Small intestine (tissue), 7 donors: ENCODE measurements around the gene CCDC88A. TPM values are rescaled to one million over a fixed set of nuclear protein-coding genes. Genes with fewer than 3 reads are reported as not detected.
"Not testable (repeated sequence)": the region's sequence is repeated elsewhere in the genome, so short reads cannot be mapped to it uniquely, and the experiment has no call there.

ENCODE experiments used
- DNase-seq, 2 donors: peaks; one replicate each; pipeline versions ENCODE4 v3.0.0 to v3.0.0-alpha.2; 2013
- FAIRE-seq: peaks from 2 replicates; lab custom pipeline; 2012; peaks lifted over from hg19 to GRCh38; lab: Jason Lieb, UNC
- H3K27ac ChIP-seq, 3 donors: one replicate each; pipeline ENCODE4 v1.5.1; 2013; ENCODE audit warnings: low read length in 2 of 3, mild to moderate bottlenecking in 2 of 3, control low read depth in 1 of 3, inconsistent platforms in 1 of 3, low read depth in 1 of 3, moderate library complexity in 1 of 3
- H3K27me3 ChIP-seq, 3 donors: one replicate each; pipeline ENCODE4 v1.6.1; 2013; ENCODE audit warnings: low read length in 3 of 3, inconsistent platforms in 1 of 3; ENCODE audit not compliant: control insufficient read depth in 3 of 3, insufficient read depth in 3 of 3
- H3K36me3 ChIP-seq, 3 donors: one replicate each; pipeline ENCODE4 v1.6.1; 2013; ENCODE audit warnings: low read length in 3 of 3, inconsistent platforms in 1 of 3, low read depth in 1 of 3, mild to moderate bottlenecking in 1 of 3, moderate library complexity in 1 of 3; ENCODE audit not compliant: control insufficient read depth in 3 of 3, insufficient read depth in 2 of 3
- H3K4me1 ChIP-seq, 3 donors: one replicate each; pipeline ENCODE4 v1.6.1; 2013; ENCODE audit warnings: low read length in 2 of 3, inconsistent platforms in 1 of 3, low read depth in 1 of 3, mild to moderate bottlenecking in 1 of 3, moderate library complexity in 1 of 3; ENCODE audit not compliant: control insufficient read depth in 3 of 3, insufficient read depth in 2 of 3
- H3K4me3 ChIP-seq, 3 donors: one replicate each; pipeline ENCODE4 v1.5.1; 2013; ENCODE audit warnings: low read length in 3 of 3, control low read depth in 1 of 3, inconsistent platforms in 1 of 3, low read depth in 1 of 3, mild to moderate bottlenecking in 1 of 3, moderate library complexity in 1 of 3
- H3K9me3 ChIP-seq, 2 donors: one replicate each; pipeline ENCODE4 v1.6.1; 2013; ENCODE audit warnings: low read depth in 1 of 2, low read length in 1 of 2; ENCODE audit not compliant: control insufficient read depth in 2 of 2, insufficient read depth in 1 of 2
- WGBS, 3 donors: extraction: QIAGEN DNeasy Blood & Tissue Kit; methylation state at CpG; one replicate each; pipeline ENCODE4 v1.1.7; 2013; 5-methylcytosine and 5-hydroxymethylcytosine counted together
- polyA plus RNA-seq, 4 donors: library from polyadenylated mRNA; stranded (reverse) in 3 of 4; unstranded in 1 of 4; fragments of 200-250 nt in 3 of 4; fragments of 120-200 nt in 1 of 4; gene quantifications; one replicate each; pipeline versions ENCODE4 v1.2.1 to v1.2.3, GENCODE V29; 2013
- donor health status: healthy with polysubstance abuse.
- donor health status: control.
- donor health status: control.
- donor health status: Bipolar disorder and iron deficiency.
- donor health status: healthy.

The CCDC88A gene
- polyA plus RNA-seq, 4 donors = 0.67 to 12.9 (median 4.0) TPM

GRCh38 chr2:55450014-55450413 lies 30.4 kb upstream of the CCDC88A start:
- not testable (repeated sequence) for H3K4me3 ChIP-seq, H3K9me3 ChIP-seq, FAIRE-seq, H3K27me3 ChIP-seq, H3K4me1 ChIP-seq, H3K36me3 ChIP-seq, H3K27ac ChIP-seq, DNase-seq
- 96 to 100% (median 98%) methylated on average over 3 of the region's 3 CpGs for WGBS, 3 donors

DNA sequence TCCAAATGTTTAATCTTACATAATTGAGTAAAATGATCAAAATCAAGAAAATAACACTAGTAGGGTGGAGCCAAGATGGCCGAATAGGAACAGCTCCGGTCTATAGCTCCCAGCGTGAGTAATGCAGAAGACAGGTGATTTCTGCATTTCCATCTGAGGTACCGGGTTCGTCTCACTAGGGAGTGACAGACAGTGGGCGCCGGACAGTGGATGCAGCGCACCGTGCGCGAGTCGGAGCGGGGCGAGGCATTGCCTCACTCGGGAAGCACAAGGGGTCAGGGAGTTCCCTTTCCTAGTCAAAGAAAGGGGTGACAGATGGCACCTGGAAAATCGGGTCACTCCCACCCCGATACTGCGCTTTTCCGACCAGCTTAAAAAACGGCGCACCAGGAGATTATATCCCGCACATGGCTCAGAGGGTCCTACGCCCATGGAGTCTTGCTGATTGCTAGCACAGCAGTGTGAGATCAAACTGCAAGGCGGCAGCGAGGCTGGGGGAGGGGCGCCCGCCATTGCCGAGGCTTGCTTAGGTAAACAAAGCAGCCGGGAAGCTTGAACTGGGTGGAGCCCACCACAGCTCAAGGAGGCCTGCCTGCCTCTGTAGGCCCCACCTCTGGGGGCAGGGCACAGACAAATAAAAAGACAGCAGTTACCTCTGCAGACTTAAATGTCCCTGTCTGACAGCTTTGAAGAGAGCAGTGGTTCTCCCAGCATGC lies 22.5 kb upstream of the CCDC88A start:
- 84 to 89% (median 87%) methylated on average over 26 to 29 of the region's 29 CpGs for WGBS, 3 donors
- H3K4me1 ChIP-seq, H3K27me3 ChIP-seq, DNase-seq, H3K4me3 ChIP-seq, H3K36me3 ChIP-seq, H3K9me3 ChIP-seq, FAIRE-seq, H3K27ac ChIP-seq: not testable (repeated sequence)

DNA sequence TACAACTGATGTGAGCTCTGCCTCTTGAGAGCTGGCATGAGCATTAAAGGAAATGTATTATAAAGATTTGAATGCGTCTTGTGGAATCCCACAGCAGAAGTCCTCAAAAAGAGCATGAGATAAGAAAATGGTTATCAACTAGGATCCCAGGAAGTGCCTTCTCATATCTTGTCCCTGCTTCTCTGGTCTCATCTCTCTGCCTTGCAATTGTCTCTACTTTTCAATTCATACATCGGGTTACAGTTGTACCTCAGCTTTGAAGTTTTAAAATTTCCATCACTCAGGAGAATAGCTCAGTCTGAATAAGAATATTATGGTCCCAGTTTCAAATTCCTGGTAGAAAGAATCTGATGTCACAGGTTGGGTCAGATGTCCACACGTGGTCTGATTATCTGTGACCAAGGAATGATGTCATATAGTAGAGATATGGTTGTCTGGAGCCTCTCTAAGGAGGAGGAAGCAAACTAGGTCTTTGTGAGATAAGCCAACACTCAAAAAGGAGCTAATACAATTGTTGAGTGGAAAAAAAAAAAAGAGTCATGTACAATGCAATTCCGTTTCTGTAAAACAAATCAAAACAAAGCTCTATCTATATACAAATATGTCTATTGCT lies 21.7 kb upstream of the CCDC88A start:
- no peaks in the 10 kb centered on the region for H3K36me3 ChIP-seq

GRCh38 chr2:55439101-55439397 lies 19.4 kb upstream of the CCDC88A start:
- WGBS, 3 donors = 91 to 96% (median 95%) methylated on average over 1 of the region's 1 CpG
- H3K36me3 ChIP-seq = no peaks in the 10 kb centered on the region
- no peaks in the 10 kb centered on the region for H3K27me3 ChIP-seq
- no peak for DNase-seq
- no peak for FAIRE-seq
- H3K27ac ChIP-seq = no peak overlapping the region
- no peak overlapping the region for H3K4me3 ChIP-seq
- H3K9me3 ChIP-seq = peaks cover 0 to 3% of the 10 kb centered on the region in 2 donors
- no peaks in the 10 kb centered on the region for H3K4me1 ChIP-seq

More for the DNA sequence above, 21.7 kb upstream of the CCDC88A start:
- no peak overlapping the region for H3K27ac ChIP-seq
- peaks cover 0 to 3% of the 10 kb centered on the region in 2 donors for H3K9me3 ChIP-seq
- FAIRE-seq (no peak), DNase-seq (no peak)
- no peak overlapping the region for H3K4me3 ChIP-seq
- 61 to 71% (median 64%) methylated on average over 4 of the region's 4 CpGs for WGBS, 3 donors
- H3K4me1 ChIP-seq = no peaks in the 10 kb centered on the region
- no peaks in the 10 kb centered on the region for H3K27me3 ChIP-seq

- Histone ChIP-seq H3K4me1 (no peaks in the 10 kb centered on the region), H3K9me3 (peaks cover 0 to 3% of the 10 kb centered on the region in 2 donors), H3K27ac (no peak overlapping the region), H3K27me3 (no peaks in the 10 kb centered on the region), H3K36me3 (no peaks in the 10 kb centered on the region), H3K4me3 (no peak overlapping the region)
- 84 to 90% (median 84%) methylated on average over 8 of the region's 8 CpGs for WGBS, 3 donors
- FAIRE-seq = no peak
- DNase-seq = no peak
These were observed 18.9 kb upstream of the CCDC88A start for GRCh38 chr2:55438391-55439100.

DNA sequence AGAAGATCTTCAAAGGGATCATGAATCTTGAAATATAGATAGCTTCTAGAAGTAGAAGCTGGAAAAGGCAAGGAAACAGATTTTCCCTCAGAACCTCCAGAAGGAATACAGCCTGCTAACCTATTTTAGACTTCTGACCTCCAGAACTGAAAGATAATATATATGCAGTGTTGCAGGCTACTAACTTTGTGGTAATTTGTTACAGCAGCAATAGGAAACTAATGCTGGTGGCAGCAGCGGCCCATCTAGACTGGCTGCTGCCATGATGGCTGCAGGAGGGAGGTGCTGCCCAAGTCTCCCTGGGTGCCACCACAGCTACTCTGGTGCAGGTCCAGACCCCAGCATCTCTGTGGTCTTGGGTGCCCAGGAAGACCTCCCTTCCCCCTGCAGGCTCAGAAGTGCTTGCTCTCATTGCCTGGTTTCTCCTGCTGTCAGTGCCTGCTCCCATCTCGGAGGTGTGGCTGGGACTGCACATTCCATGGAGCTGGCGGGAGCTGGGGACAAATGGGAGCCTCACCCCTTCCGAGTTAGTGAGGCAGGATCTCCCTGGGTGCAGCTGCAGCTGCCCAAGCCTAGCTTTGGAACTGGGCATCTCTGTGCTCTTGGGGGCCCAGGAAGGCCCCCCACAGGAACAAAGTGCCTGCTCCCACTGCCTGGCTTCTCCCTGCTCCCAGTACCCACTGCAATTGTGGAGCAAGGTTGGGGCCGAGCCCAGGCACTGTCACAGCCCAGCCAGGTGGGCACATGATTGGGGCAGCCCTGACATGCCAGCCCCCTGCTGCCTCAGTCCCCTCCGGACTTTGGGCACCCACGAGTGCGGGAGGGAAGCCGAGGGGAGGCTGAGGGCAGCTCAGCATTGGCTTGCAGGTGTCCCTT lies 18.1 kb upstream of the CCDC88A start:
- peaks cover 0 to 3% of the 10 kb centered on the region in 2 donors for H3K9me3 ChIP-seq
- H3K4me1 ChIP-seq = no peaks in the 10 kb centered on the region
- no peak for DNase-seq
- WGBS, 3 donors = 82 to 91% (median 88%) methylated on average over 9 of the region's 9 CpGs
- H3K4me3 ChIP-seq = no peak overlapping the region
- FAIRE-seq = no peak
- no peaks in the 10 kb centered on the region for H3K36me3 ChIP-seq
- H3K27ac ChIP-seq = no peak overlapping the region
- no peaks in the 10 kb centered on the region for H3K27me3 ChIP-seq

- 39 to 52% (median 43%) methylated on average over 3 of the region's 3 CpGs for WGBS, 3 donors
- peak; percentile 24 to 37 for DNase-seq
- no peaks in the 10 kb centered on the region for H3K36me3 ChIP-seq
- peak; percentile 47 for FAIRE-seq
- H3K9me3 ChIP-seq = no peaks in the 10 kb centered on the region
- no peaks in the 10 kb centered on the region for H3K4me1 ChIP-seq
- no peaks in the 10 kb centered on the region for H3K27me3 ChIP-seq
- H3K4me3 ChIP-seq = no peak overlapping the region
- H3K27ac ChIP-seq = no peak overlapping the region
These were observed 12.4 kb upstream of the CCDC88A start for GRCh38 chr2:55431982-55432627.
